ENCODE measurements around the gene SYNJ2. TPM values are rescaled to one million over a fixed set of nuclear protein-coding genes. Genes with fewer than 3 reads are reported as not detected.

The SYNJ2 gene
- total and polyA plus RNA-seq, 7 donors: 2.6 to 30.2 (median 6.1) TPM

DNA sequence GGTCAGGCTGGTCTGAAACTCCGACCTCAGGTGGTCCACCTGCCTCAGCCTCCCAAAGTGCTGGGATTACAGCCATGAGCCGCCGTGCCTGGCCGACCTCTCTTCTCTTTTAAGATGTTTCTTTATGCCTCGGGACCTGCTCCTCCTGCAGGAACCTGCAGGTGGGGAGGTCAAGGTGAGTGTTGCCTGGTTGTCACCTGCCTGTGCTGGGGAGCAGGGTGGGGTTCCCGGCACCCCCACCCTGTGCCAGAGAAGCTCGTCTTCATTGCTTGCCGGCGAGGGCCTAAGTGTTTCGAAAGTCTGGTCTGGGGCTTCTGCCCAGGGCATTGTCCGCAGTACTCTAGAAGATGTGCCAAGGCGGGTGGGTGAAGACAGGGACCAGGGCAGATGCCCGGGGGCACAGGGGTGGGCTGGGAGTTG lies 36.0 kb downstream of the SYNJ2 start:
- H3K4me3 ChIP-seq: no peak overlapping the region
- H3K4me1 ChIP-seq: peaks cover 10% of the 10 kb centered on the region
- H3K27ac ChIP-seq: no peak overlapping the region
- H3K9me3 ChIP-seq: no peaks in the 10 kb centered on the region
- intact Hi-C loops (cut with DNase I): no loop called here
- ATAC-seq (no peak), DNase-seq (no peak)
- H3K36me3 ChIP-seq (ENCODE audit: insufficient read depth in 1 of 2, low read depth in 1 of 2): no peaks in the 10 kb centered on the region
- WGBS, 3 donors: 71 to 86% (median 73%) methylated on average over 12 to 13 of the region's 13 CpGs
- TF ChIP-seq, protein P1, sequence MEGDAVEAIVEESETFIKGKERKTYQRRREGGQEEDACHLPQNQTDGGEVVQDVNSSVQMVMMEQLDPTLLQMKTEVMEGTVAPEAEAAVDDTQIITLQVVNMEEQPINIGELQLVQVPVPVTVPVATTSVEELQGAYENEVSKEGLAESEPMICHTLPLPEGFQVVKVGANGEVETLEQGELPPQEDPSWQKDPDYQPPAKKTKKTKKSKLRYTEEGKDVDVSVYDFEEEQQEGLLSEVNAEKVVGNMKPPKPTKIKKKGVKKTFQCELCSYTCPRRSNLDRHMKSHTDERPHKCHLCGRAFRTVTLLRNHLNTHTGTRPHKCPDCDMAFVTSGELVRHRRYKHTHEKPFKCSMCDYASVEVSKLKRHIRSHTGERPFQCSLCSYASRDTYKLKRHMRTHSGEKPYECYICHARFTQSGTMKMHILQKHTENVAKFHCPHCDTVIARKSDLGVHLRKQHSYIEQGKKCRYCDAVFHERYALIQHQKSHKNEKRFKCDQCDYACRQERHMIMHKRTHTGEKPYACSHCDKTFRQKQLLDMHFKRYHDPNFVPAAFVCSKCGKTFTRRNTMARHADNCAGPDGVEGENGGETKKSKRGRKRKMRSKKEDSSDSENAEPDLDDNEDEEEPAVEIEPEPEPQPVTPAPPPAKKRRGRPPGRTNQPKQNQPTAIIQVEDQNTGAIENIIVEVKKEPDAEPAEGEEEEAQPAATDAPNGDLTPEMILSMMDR (IDR thresholded peaks at IDR 0.05): no peak
- no peaks in the 10 kb centered on the region for H3K27me3 ChIP-seq (ENCODE audit: insufficient read depth in 3 of 3, low read length in 2 of 3)

DNA sequence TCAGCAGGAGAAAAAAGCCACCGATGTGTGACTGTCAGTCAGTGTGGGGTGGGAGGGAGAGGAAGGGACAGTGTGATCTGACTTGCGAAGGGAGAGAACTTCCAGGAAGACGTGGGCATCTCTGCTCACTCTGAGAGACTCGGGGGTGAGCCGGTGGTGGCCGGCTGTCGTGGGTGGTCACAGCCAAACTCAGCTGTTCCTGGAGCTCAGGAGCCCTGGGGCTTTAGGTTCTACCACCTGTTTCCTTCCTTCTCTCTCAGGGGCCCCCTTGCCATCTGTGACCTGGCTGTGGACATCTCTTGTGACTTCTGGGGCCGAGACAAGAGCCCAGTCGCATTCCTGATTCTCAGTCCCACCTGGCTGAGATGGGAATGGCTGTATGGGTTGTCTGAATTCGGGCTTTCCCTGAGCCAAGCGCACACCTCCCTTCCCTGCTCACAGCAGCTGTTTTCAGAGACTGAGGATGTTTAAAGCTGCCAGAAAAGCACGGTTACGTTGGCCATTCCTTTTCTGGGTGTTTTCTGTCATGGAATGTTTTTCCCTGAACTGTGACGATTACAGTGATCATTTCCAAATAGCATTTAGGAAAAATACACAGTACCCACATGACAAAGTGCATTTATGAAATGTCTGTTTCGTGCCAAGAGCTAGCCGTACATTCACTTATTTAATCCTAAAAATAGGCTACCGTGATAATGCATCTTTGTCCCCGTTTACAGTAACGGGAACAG lies 36.5 kb downstream of the SYNJ2 start:
- Histone ChIP-seq H3K9me3 (no peaks in the 10 kb centered on the region), H3K36me3 (ENCODE audit: insufficient read depth in 1 of 2, low read depth in 1 of 2) (no peaks in the 10 kb centered on the region), H3K4me3 (peak overlapping the region; percentile 30), H3K27ac (no peak overlapping the region), H3K27me3 (ENCODE audit: insufficient read depth in 3 of 3, low read length in 2 of 3) (no peaks in the 10 kb centered on the region), H3K4me1 (peaks cover 10% of the 10 kb centered on the region)
- ATAC-seq: peak; percentile 30 to 35 (median 30)
- TF ChIP-seq, protein P1 (IDR thresholded peaks at IDR 0.05): no peak
- 42 to 46% (median 43%) methylated on average over 17 to 19 of the region's 19 CpGs for WGBS, 3 donors
- no peak for DNase-seq
- intact Hi-C loops (cut with DNase I): no loop called here

DNA sequence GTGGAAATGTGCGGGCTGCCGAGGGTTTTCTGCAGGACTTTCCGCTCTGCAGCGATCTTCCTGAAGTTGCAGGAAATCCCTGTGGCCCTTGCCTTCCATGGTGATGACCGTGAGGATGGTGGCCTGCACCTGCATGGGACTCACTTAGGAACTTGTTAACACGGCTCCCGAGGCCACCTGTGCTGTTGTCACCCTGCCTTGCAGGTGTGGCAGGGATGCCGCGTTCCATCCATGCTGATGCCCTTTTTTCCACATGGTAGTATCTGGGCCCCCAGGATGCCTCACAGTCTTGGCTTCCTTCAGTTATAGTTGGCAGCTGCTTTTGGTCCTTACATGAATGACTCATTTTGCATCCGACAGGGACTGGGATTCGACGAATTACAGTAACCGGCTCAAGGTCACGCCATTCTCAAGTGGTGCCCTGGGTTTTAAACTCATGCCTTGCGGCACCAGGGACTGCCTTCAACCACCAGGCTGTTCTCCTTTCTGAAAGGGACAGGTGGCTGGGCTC lies 37.2 kb downstream of the SYNJ2 start:
- intact Hi-C loops (cut with DNase I): no loop called here
- ATAC-seq (no peak), DNase-seq (no peak)
- peaks cover 10% of the 10 kb centered on the region for H3K4me1 ChIP-seq
- no peaks in the 10 kb centered on the region for H3K36me3 ChIP-seq (ENCODE audit: insufficient read depth in 1 of 2, low read depth in 1 of 2)
- no peaks in the 10 kb centered on the region for H3K9me3 ChIP-seq
- H3K27ac ChIP-seq: no peak overlapping the region
- H3K27me3 ChIP-seq (ENCODE audit: insufficient read depth in 3 of 3, low read length in 2 of 3): no peaks in the 10 kb centered on the region
- TF ChIP-seq, protein P1 (IDR thresholded peaks at IDR 0.05): no peak
- 48 to 53% (median 53%) methylated on average over 15 of the region's 15 CpGs for WGBS, 3 donors
- peak overlapping the region; percentile 30 for H3K4me3 ChIP-seq

DNA sequence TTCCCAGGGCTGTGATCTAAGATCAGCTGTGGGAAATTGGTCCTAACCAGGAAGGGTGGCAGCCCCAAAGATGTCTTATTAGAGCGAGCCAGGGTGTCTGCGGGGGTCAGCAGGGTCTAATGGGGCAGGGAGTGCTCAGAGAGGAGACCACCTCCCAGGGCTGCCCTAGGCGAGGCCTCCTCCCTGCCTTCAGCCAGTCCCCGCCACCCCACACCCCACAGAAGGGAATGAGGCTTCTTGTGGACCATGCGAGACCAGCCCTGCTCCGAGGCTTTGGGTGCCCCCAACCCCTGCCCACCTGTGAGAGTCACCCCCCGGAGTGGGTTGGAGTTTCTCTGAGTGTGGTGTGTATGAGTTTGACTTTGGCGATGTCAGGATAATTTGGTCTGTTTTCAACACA lies 37.8 kb downstream of the SYNJ2 start:
- Histone ChIP-seq H3K4me1 (peaks cover 10% of the 10 kb centered on the region), H3K36me3 (ENCODE audit: insufficient read depth in 1 of 2, low read depth in 1 of 2) (no peaks in the 10 kb centered on the region), H3K27me3 (ENCODE audit: insufficient read depth in 3 of 3, low read length in 2 of 3) (no peaks in the 10 kb centered on the region), H3K9me3 (no peaks in the 10 kb centered on the region), H3K4me3 (no peak overlapping the region), H3K27ac (no peak overlapping the region)
- intact Hi-C loops (cut with DNase I): no loop called here
- WGBS, 3 donors: 86 to 96% (median 93%) methylated on average over 8 of the region's 8 CpGs
- TF ChIP-seq, protein P1 (IDR thresholded peaks at IDR 0.05): no peak
- ATAC-seq (no peak), DNase-seq (no peak)
